ENCODE data around the gene USP17L5. TPM values are rescaled to one million over a fixed set of nuclear protein-coding genes. Genes with fewer than 3 reads are reported as not detected.
"Not testable (repeated sequence)": the region's sequence is repeated elsewhere in the genome, so short reads cannot be mapped to it uniquely, and the experiment has no call there.

Gene USP17L5
- not detected for total RNA-seq
- not detected for polyA plus RNA-seq
- long read RNA-seq, donor 1 = 0 reads
- long read RNA-seq, donor 2 = 0 reads

GRCh38 chr4:9339103-9339502 lies at the start of gene USP17L5:
TSS of gene USP17L5 (plus strand) at chr4:9339403. CDS start at chr4:9339403, 0 bp downstream.
- H3K27me3 ChIP-seq (replicated peaks in 1 of 7); H3K9me3 ChIP-seq; H3K4me3 ChIP-seq; intact Hi-C loops (cut with DNase I; ENCODE audit: low total_unique reads); DNase-seq; H3K27ac ChIP-seq; H3K4me1 ChIP-seq; H3K36me3 ChIP-seq: not testable (repeated sequence)
- no CpG with 5 or more reads among the region's 15 CpGs for WGBS, 5 donors

GRCh38 chr4:9324191-9324590 lies 15.0 kb upstream of the USP17L5 start:
- H3K4me1 ChIP-seq; H3K27ac ChIP-seq; H3K36me3 ChIP-seq; H3K4me3 ChIP-seq; intact Hi-C loops (cut with DNase I; ENCODE audit: low total_unique reads); DNase-seq; H3K27me3 ChIP-seq (replicated peaks in 1 of 7); H3K9me3 ChIP-seq: not testable (repeated sequence)
- WGBS, 5 donors = 84 to 94% (median 87%) methylated on average over 1 to 6 of the region's 13 CpGs

GRCh38 chr4:9324865-9325264 lies 14.3 kb upstream of the USP17L5 start, which contains the start of gene USP17L24:
TSS of gene USP17L24 (plus strand) at chr4:9325165. CDS start at chr4:9325165, 0 bp downstream.
- intact Hi-C loops (cut with DNase I; ENCODE audit: low total_unique reads); H3K4me3 ChIP-seq; H3K36me3 ChIP-seq; H3K9me3 ChIP-seq; H3K27ac ChIP-seq; H3K4me1 ChIP-seq; DNase-seq; H3K27me3 ChIP-seq (replicated peaks in 1 of 7): not testable (repeated sequence)
- no CpG with 5 or more reads among the region's 15 CpGs for WGBS, 5 donors

GRCh38 chr4:9329611-9330010 lies 9.6 kb upstream of the USP17L5 start, which contains the start of gene USP17L25:
TSS of gene USP17L25 (plus strand) at chr4:9329911. CDS start at chr4:9329911, 0 bp downstream.
- not testable (repeated sequence) for H3K36me3 ChIP-seq

GRCh38 chr4:9334358-9334757 lies 4.8 kb upstream of the USP17L5 start, which contains the start of gene USP17L26:
TSS of gene USP17L26 (plus strand) at chr4:9334658. CDS start at chr4:9334658, 0 bp downstream.
- not testable (repeated sequence) for H3K9me3 ChIP-seq

More at GRCh38 chr4:9329611-9330010, 9.6 kb upstream of the USP17L5 start, which contains the start of gene USP17L25:
- intact Hi-C loops (cut with DNase I; ENCODE audit: low total_unique reads); H3K4me1 ChIP-seq; H3K27me3 ChIP-seq (replicated peaks in 1 of 7); H3K4me3 ChIP-seq; H3K9me3 ChIP-seq; DNase-seq; H3K27ac ChIP-seq: not testable (repeated sequence)
- WGBS, 5 donors = no CpG with 5 or more reads among the region's 15 CpGs

GRCh38 chr4:9343848-9344247 lies 4.6 kb downstream of the USP17L5 start, which contains the start of gene USP17L27:
TSS of gene USP17L27 (plus strand) at chr4:9344148. CDS start at chr4:9344148, 0 bp downstream.
- H3K4me1 ChIP-seq; H3K4me3 ChIP-seq; H3K9me3 ChIP-seq; H3K36me3 ChIP-seq; H3K27ac ChIP-seq; intact Hi-C loops (cut with DNase I; ENCODE audit: low total_unique reads); H3K27me3 ChIP-seq (replicated peaks in 1 of 7); DNase-seq: not testable (repeated sequence)
- no CpG with 5 or more reads among the region's 15 CpGs for WGBS, 5 donors

More at GRCh38 chr4:9334358-9334757, 4.8 kb upstream of the USP17L5 start, which contains the start of gene USP17L26:
- H3K27ac ChIP-seq; H3K27me3 ChIP-seq (replicated peaks in 1 of 7); H3K36me3 ChIP-seq; intact Hi-C loops (cut with DNase I; ENCODE audit: low total_unique reads); H3K4me3 ChIP-seq; DNase-seq; H3K4me1 ChIP-seq: not testable (repeated sequence)
- 84% methylated on average over 9 of the region's 15 CpGs; no CpG with 5 or more reads in 4 of the 5 donors for WGBS, 5 donors

- H3K27me3 ChIP-seq (replicated peaks in 1 of 7); H3K4me1 ChIP-seq; H3K4me3 ChIP-seq; intact Hi-C loops (cut with DNase I; ENCODE audit: low total_unique reads); H3K9me3 ChIP-seq; DNase-seq; H3K27ac ChIP-seq; H3K36me3 ChIP-seq: not testable (repeated sequence)
- WGBS, 5 donors = no CpG with 5 or more reads among the region's 15 CpGs
Measured at GRCh38 chr4:9348593-9348992, 9.4 kb downstream of the USP17L5 start, which contains the start of gene USP17L28. TSS of gene USP17L28 (plus strand) at chr4:9348893. CDS start at chr4:9348893, 0 bp downstream.

GRCh38 chr4:9350866-9351265 lies 11.7 kb downstream of the USP17L5 start:
- H3K4me1 ChIP-seq; DNase-seq; intact Hi-C loops (cut with DNase I; ENCODE audit: low total_unique reads); H3K27ac ChIP-seq; H3K36me3 ChIP-seq; H3K27me3 ChIP-seq (replicated peaks in 1 of 7); H3K4me3 ChIP-seq; H3K9me3 ChIP-seq: not testable (repeated sequence)
- WGBS, 5 donors = 94 to 97% methylated on average over 13 of the region's 18 CpGs; no CpG with 5 or more reads in 3 of the 5 donors

GRCh38 chr4:9353338-9353737 lies 14.1 kb downstream of the USP17L5 start, which contains the start of gene USP17L29:
TSS of gene USP17L29 (plus strand) at chr4:9353638. CDS start at chr4:9353638, 0 bp downstream.
- DNase-seq; H3K4me3 ChIP-seq; H3K4me1 ChIP-seq; H3K27ac ChIP-seq; H3K27me3 ChIP-seq (replicated peaks in 1 of 7); H3K36me3 ChIP-seq; intact Hi-C loops (cut with DNase I; ENCODE audit: low total_unique reads); H3K9me3 ChIP-seq: not testable (repeated sequence)
- WGBS, 5 donors = no CpG with 5 or more reads among the region's 15 CpGs

- H3K9me3 ChIP-seq; DNase-seq; H3K4me1 ChIP-seq; intact Hi-C loops (cut with DNase I; ENCODE audit: low total_unique reads); H3K36me3 ChIP-seq; H3K4me3 ChIP-seq; H3K27me3 ChIP-seq (replicated peaks in 1 of 7); H3K27ac ChIP-seq: not testable (repeated sequence)
- WGBS, 5 donors = no CpG with 5 or more reads among the region's 15 CpGs
Measured at GRCh38 chr4:9362829-9363228, 23.6 kb downstream of the USP17L5 start, which contains the start of gene USP17L30. TSS of gene USP17L30 (plus strand) at chr4:9363129. CDS start at chr4:9363129, 0 bp downstream.

GRCh38 chr4:9379881-9380280 lies 40.7 kb downstream of the USP17L5 start:
- H3K4me1 ChIP-seq; H3K4me3 ChIP-seq; intact Hi-C loops (cut with DNase I; ENCODE audit: low total_unique reads); H3K27ac ChIP-seq; H3K36me3 ChIP-seq; DNase-seq; H3K9me3 ChIP-seq; H3K27me3 ChIP-seq (replicated peaks in 1 of 7): not testable (repeated sequence)
- WGBS, 5 donors = 13 to 71% (median 42%) methylated on average over 1 of the region's 1 CpG
